GM12892 (cell line): ENCODE measurements around the gene TRAPPC1.

Experiments
- POLR2A ChIP-seq: IDR thresholded peaks from 2 replicates; pipeline ENCODE4 v1.6.1; 2011; ENCODE audit warnings: low read depth, low read length, control low read depth
- POLR2AphosphoS5 ChIP-seq: IDR thresholded peaks from 2 replicates; pipeline ENCODE4 v1.6.1; 2011; ENCODE audit warnings: low read depth, low read length, control low read depth

- no peak for TF ChIP-seq POLR2A
- TF ChIP-seq POLR2AphosphoS5, result no peak
Observed at GRCh38 chr17:7883781-7884386, 47.9 kb downstream of the TRAPPC1 start.
